H1 (cell line): ENCODE measurements around the gene SLC25A27. TPM values are rescaled to one million over a fixed set of nuclear protein-coding genes. Genes with fewer than 3 reads are reported as not detected.

ENCODE experiments used
- CTCF ChIA-PET: fragments of 300-600 bp; sonication (Branson Sonifier 250); formaldehyde crosslinking; loops from one replicate; lab custom pipeline; 2021; ENCODE audit not compliant: partially characterized antibody; lab: Charles Lee
- POLR2A ChIA-PET: fragments of 300-600 bp; sonication (Branson Sonifier 250); formaldehyde crosslinking; loops from one replicate; lab custom pipeline; 2021; ENCODE audit warnings: inconsistent platforms; ENCODE audit not compliant: partially characterized antibody; lab: Charles Lee
- DNase-seq, 2 experiments: peaks; one replicate each; pipeline versions ENCODE4 v3.0.0 to v3.0.0-alpha.2; 2010 to 2022; ENCODE audit warnings: low spot score in 2 of 2, low read depth in 1 of 2, mixed read lengths in 1 of 2
- FAIRE-seq: peaks from 2 replicates; lab custom pipeline; 2011; peaks lifted over from hg19 to GRCh38; lab: Jason Lieb, UNC
- H2AFZ ChIP-seq: 2 replicates; pipeline ENCODE4 v1.8.1; 2012; ENCODE audit warnings: low read length, inconsistent platforms
- H2AK5ac ChIP-seq: 2 replicates; pipeline ENCODE4 v1.6.1; 2013; ENCODE audit warnings: low read depth, low read length
- H2BK120ac ChIP-seq: replicated peaks from 2 replicates; pipeline ENCODE3; 2013; ENCODE audit warnings: low read depth, low read length, inconsistent platforms
- H2BK12ac ChIP-seq: 2 replicates; pipeline ENCODE4 v1.6.1; 2013; ENCODE audit warnings: low read depth, low read length
- H2BK15ac ChIP-seq: 2 replicates; pipeline ENCODE4 v1.6.1; 2013; ENCODE audit warnings: low read length
- H2BK20ac ChIP-seq: 2 replicates; pipeline ENCODE4 v1.6.1; 2013; ENCODE audit warnings: low read length
- H2BK5ac ChIP-seq: 2 replicates; pipeline ENCODE4 v1.6.1; 2013; ENCODE audit warnings: low read depth, low read length
- H3K14ac ChIP-seq: 2 replicates; pipeline ENCODE4 v1.6.1; 2013; ENCODE audit warnings: inconsistent platforms; ENCODE audit not compliant: insufficient read length
- H3K18ac ChIP-seq: 2 replicates; pipeline ENCODE4 v1.6.1; 2013; ENCODE audit warnings: low read length; ENCODE audit errors: extremely low read depth
- H3K23ac ChIP-seq: 2 replicates; pipeline ENCODE4 v1.6.1; 2013; ENCODE audit warnings: inconsistent platforms; ENCODE audit not compliant: insufficient read length
- H3K23me2 ChIP-seq: 2 replicates; pipeline ENCODE4 v1.6.1; 2013; ENCODE audit warnings: low read depth, low read length
- H3K27ac ChIP-seq: 2 replicates; pipeline ENCODE4 v1.6.1; 2011; ENCODE audit warnings: low read depth, low read length, inconsistent platforms
- H3K27me3 ChIP-seq, 4 experiments: replicated peaks in 1 of 4; 1 replicate in 1 of 4; 2 replicates in 3 of 4; pipeline versions ENCODE4 v1.6.1 to v1.8.1; 2011 to 2013; ENCODE audit warnings: low read length in 3 of 4, mild to moderate bottlenecking in 3 of 4, inconsistent platforms in 2 of 4, mixed read lengths in 2 of 4, moderate library complexity in 1 of 4; ENCODE audit not compliant: control insufficient read depth in 3 of 4, insufficient read depth in 3 of 4; ENCODE audit errors: extremely low read depth in 1 of 4
- H3K36me3 ChIP-seq, 4 experiments: 2 replicates each; pipeline versions ENCODE4 v1.6.1 to v1.8.1; 2011 to 2013; ENCODE audit warnings: mild to moderate bottlenecking in 4 of 4, low read length in 3 of 4, moderate library complexity in 2 of 4, control low read depth in 1 of 4, inconsistent platforms in 1 of 4; ENCODE audit not compliant: insufficient read depth in 4 of 4, control insufficient read depth in 2 of 4
- H3K4ac ChIP-seq: replicated peaks from 2 replicates; pipeline ENCODE3; 2013; ENCODE audit warnings: low read length, low read depth, mixed read lengths, inconsistent platforms; ENCODE audit not compliant: insufficient read length
- H3K4me1 ChIP-seq, 4 experiments: replicated peaks in 1 of 4; 1 replicate in 1 of 4; 2 replicates in 3 of 4; pipeline versions ENCODE4 v1.6.1 to v1.8.1; 2011 to 2013; ENCODE audit warnings: low read length in 3 of 4, inconsistent platforms in 2 of 4, mixed read lengths in 1 of 4; ENCODE audit not compliant: insufficient read depth in 4 of 4, control insufficient read depth in 3 of 4
- H3K4me2 ChIP-seq, 2 experiments: 2 replicates each; pipeline versions ENCODE4 v1.6.1 to v1.8.1; 2011 to 2013; ENCODE audit warnings: low read depth in 2 of 2, low read length in 2 of 2, control low read depth in 1 of 2, inconsistent platforms in 1 of 2, mild to moderate bottlenecking in 1 of 2; ENCODE audit not compliant: insufficient read depth in 1 of 2
- H3K4me3 ChIP-seq, 4 experiments: fragments of 200-600, 300-600 bp in 1 of 4; sonication (generic), shearing (Covaris generic), sonication (Bioruptor Twin) in 1 of 4; 2 replicates each; pipeline versions ENCODE4 v1.5.1 to v1.8.1; 2011 to 2016; ENCODE audit warnings: low read length in 4 of 4, low read depth in 3 of 4, control low read depth in 2 of 4, inconsistent platforms in 2 of 4, mild to moderate bottlenecking in 2 of 4, mixed read lengths in 1 of 4, moderate library complexity in 1 of 4; ENCODE audit not compliant: insufficient read depth in 2 of 4; ENCODE audit errors: extremely low read depth in 1 of 4
- H3K56ac ChIP-seq: replicated peaks from 2 replicates; pipeline ENCODE3; 2013; ENCODE audit warnings: low read depth, mild to moderate bottlenecking, mixed read lengths, low read length, inconsistent platforms; ENCODE audit not compliant: insufficient read length
- H3K79me1 ChIP-seq: 2 replicates; pipeline ENCODE4 v1.6.1; 2013; ENCODE audit warnings: low read depth, low read length, control low read depth
- H3K79me2 ChIP-seq, 2 experiments: 2 replicates each; pipeline versions ENCODE4 v1.6.1 to v1.8.1; 2012 to 2013; ENCODE audit warnings: low read length in 2 of 2, mild to moderate bottlenecking in 2 of 2, inconsistent platforms in 1 of 2; ENCODE audit not compliant: insufficient read depth in 2 of 2, control insufficient read depth in 1 of 2
- H3K9ac ChIP-seq, 4 experiments: replicated peaks in 1 of 4; 1 replicate in 1 of 4; 2 replicates in 3 of 4; pipeline versions ENCODE4 v1.6.1 to v1.8.1; 2011 to 2013; ENCODE audit warnings: low read depth in 3 of 4, low read length in 3 of 4, control low read depth in 2 of 4, mild to moderate bottlenecking in 2 of 4, moderate library complexity in 2 of 4, inconsistent platforms in 1 of 4; ENCODE audit errors: extremely low read depth in 1 of 4
- H3K9me3 ChIP-seq, 2 experiments: 2 replicates each; pipeline versions ENCODE4 v1.6.1 to v1.8.1; 2012 to 2013; ENCODE audit warnings: mild to moderate bottlenecking in 2 of 2, moderate library complexity in 2 of 2, control low read depth in 1 of 2, inconsistent platforms in 1 of 2, low read depth in 1 of 2, low read length in 1 of 2, mixed read lengths in 1 of 2; ENCODE audit not compliant: insufficient read depth in 2 of 2
- H4K20me1 ChIP-seq, 2 experiments: replicated peaks in 1 of 2; 2 replicates each; pipeline versions ENCODE3 to v1.8.1; 2011 to 2013; ENCODE audit warnings: inconsistent platforms in 2 of 2, low read length in 2 of 2, mild to moderate bottlenecking in 1 of 2; ENCODE audit not compliant: insufficient read depth in 2 of 2, control insufficient read depth in 1 of 2
- H4K5ac ChIP-seq: 2 replicates; pipeline ENCODE4 v1.6.1; 2013; ENCODE audit warnings: low read length, low read depth, mixed read lengths, inconsistent platforms; ENCODE audit not compliant: insufficient read length
- H4K8ac ChIP-seq: 2 replicates; pipeline ENCODE4 v1.8.0; 2013; ENCODE audit warnings: mild to moderate bottlenecking, moderate library complexity, low read length, inconsistent platforms; ENCODE audit not compliant: insufficient read depth; ENCODE audit errors: extremely low read depth
- H4K91ac ChIP-seq: replicated peaks from 2 replicates; pipeline ENCODE3; 2013; ENCODE audit warnings: low read length, mixed read lengths, inconsistent platforms; ENCODE audit not compliant: insufficient read length
- ATF2 ChIP-seq: IDR thresholded peaks from 2 replicates; pipeline ENCODE4 v1.6.1; 2012; ENCODE audit warnings: low read length, inconsistent platforms
- CREB1 ChIP-seq: IDR thresholded peaks from 2 replicates; pipeline ENCODE4 v1.6.1; 2012; ENCODE audit warnings: inconsistent platforms
- CTCF ChIP-seq, 3 experiments: IDR thresholded peaks; 1 replicate in 2 of 3; 2 replicates in 1 of 3; pipeline versions ENCODE4 v1.5.1 to v1.6.1; 2011; ENCODE audit warnings: low read length in 3 of 3, mild to moderate bottlenecking in 3 of 3, inconsistent platforms in 2 of 3, low read depth in 1 of 3, moderate library complexity in 1 of 3; ENCODE audit not compliant: insufficient read depth in 1 of 3; ENCODE audit errors: control extremely low read depth in 1 of 3
- NRF1 ChIP-seq: IDR thresholded peaks from 2 replicates; pipeline ENCODE4 v1.6.1; 2011; ENCODE audit warnings: mild to moderate bottlenecking, low read depth, low read length, improper control_type of control experiment
- RBBP5 ChIP-seq: IDR thresholded peaks from 2 replicates; pipeline ENCODE4 v1.7.1; 2012; ENCODE audit warnings: low read depth, mild to moderate bottlenecking, inconsistent platforms, low read length, moderate library complexity, borderline replicate concordance
- SAP30 ChIP-seq: fragments of 300-600 bp; sonication (generic); IDR thresholded peaks from 2 replicates; pipeline ENCODE4 v1.7.1; 2012; ENCODE audit warnings: low read length, moderate library complexity, mild to moderate bottlenecking, inconsistent platforms; ENCODE audit not compliant: insufficient read depth, insufficient replicate concordance
- ZNF274 ChIP-seq: IDR thresholded peaks from 2 replicates; pipeline ENCODE4 v1.7.0; 2012; ENCODE audit warnings: low read length, borderline replicate concordance; ENCODE audit errors: extremely low read depth
- WGBS, 2 experiments: shearing (Covaris generic) in 1 of 2; methylation state at CpG; one replicate each; pipeline versions ENCODE4 v1.1.6 to v1.1.7; 2013 to 2015; ENCODE audit warnings: low lambda C conversion rate in 2 of 2, mixed read lengths in 2 of 2, inconsistent platforms in 1 of 2, low coverage in 1 of 2, missing lambda C conversion rate in 1 of 2; ENCODE audit not compliant: insufficient replicate concordance in 2 of 2, insufficient coverage in 1 of 2, insufficient read length in 1 of 2; ENCODE audit errors: extremely low coverage in 1 of 2, missing lambda C conversion rate in 1 of 2; 5-methylcytosine and 5-hydroxymethylcytosine counted together
- polyA plus RNA-seq, 7 experiments: library from polyadenylated mRNA; depleted of rRNA in 3 of 7; stranded (reverse) in 5 of 7; unstranded in 2 of 7; fragments of >200 nt in 5 of 7; fragments of 200-250 nt in 2 of 7; gene quantifications; 1 replicate in 5 of 7; 2 replicates in 1 of 7; 4 replicates in 1 of 7; pipeline versions ENCODE4 v1.2.1 to v1.2.3, GENCODE V29; 2011 to 2013; ENCODE audit warnings: missing spikeins in 2 of 7, mixed read lengths in 2 of 7
- total RNA-seq: library from RNA; stranded (reverse); fragmentation: NEBNext Ultra II Directional; extraction: Animal tissue kit (Norgen Biotek cat#: 25700); gene quantifications from 2 replicates; pipeline ENCODE4 v1.2.1, GENCODE V29; 2021

Gene SLC25A27
- total and polyA plus RNA-seq, 2 of the 8 experiments (the other 6 are each of a cell fraction or from before 2014, with no cell fraction given): 7.3 to 8.4 TPM

- Histone ChIP-seq H2AK5ac (no peak overlapping the region), H2BK20ac (no peak overlapping the region), H4K91ac (no peak overlapping the region), H2BK12ac (no peak overlapping the region), H3K14ac (no peak overlapping the region), H2BK5ac (no peak overlapping the region), H4K20me1 (no peaks in the 10 kb centered on the region), H2AFZ (0 out of 2 replicates have a peak overlapping the region, but pooled peaks have one; percentile 8), H3K23me2 (0 out of 2 replicates have a peak, but pooled peaks cover 2% of the 10 kb centered on the region), H2BK15ac (no peak overlapping the region), H3K79me2 (no peaks in the 10 kb centered on the region), H3K4me3 (no peak overlapping the region), H3K23ac (no peak overlapping the region), H3K18ac (no peak overlapping the region), H3K36me3 (no peaks in the 10 kb centered on the region), H4K8ac (no peak overlapping the region), H3K4me2 (no peak overlapping the region), H3K79me1 (no peaks in the 10 kb centered on the region), H3K9ac (no peak overlapping the region), H3K9me3 (no peaks in the 10 kb centered on the region), H2BK120ac (no peak overlapping the region), H3K56ac (no peak overlapping the region), H3K27me3 (no peaks in the 10 kb centered on the region), H3K4me1 (no peaks in the 10 kb centered on the region), H3K4ac (no peak overlapping the region), H4K5ac (no peak overlapping the region), H3K27ac (no peak overlapping the region)
- ChIA-PET POLR2A (no interaction called here), CTCF (interaction anchor here (1.2 kb wide), 1 partner anchor 12 kb away, joined by 3 read pairs; no protein-coding TSS in a partner anchor)
- FAIRE-seq (no peak), DNase-seq (no peak)
- TF ChIP-seq NRF1 (no peak), CTCF (IDR thresholded peaks at IDR 0.05; ENCODE audit: control extremely low read depth in 1 of 3, insufficient read depth in 1 of 3, low read depth in 1 of 3, low read length in 3 of 3) (no peak), ZNF274 (no peak), SAP30 (no peak), RBBP5 (no peak), CREB1 (no peak), ATF2 (no peak)
- 91% methylated on average over 3 of the region's 3 CpGs; no CpG with 5 or more reads in 1 of the 2 experiments for WGBS, 2 experiments
Measured at GRCh38 chr6:46689657-46690056, 36.9 kb downstream of the SLC25A27 start.
